ENCODE results near the gene OSBPL5. TPM values are rescaled to one million over a fixed set of nuclear protein-coding genes. Genes with fewer than 3 reads are reported as not detected.

The OSBPL5 gene
- total and polyA plus RNA-seq, 2 donors from 2014 or later = 8.5 to 63.0 TPM

- H3K36me3 ChIP-seq (ENCODE audit: control insufficient read depth in 2 of 3, insufficient read depth in 3 of 3, low read length in 3 of 3) = no peaks in the 10 kb centered on the region
- H3K4me1 ChIP-seq (ENCODE audit: control insufficient read depth in 2 of 3, insufficient read depth in 2 of 3, low read depth in 1 of 3, low read length in 3 of 3) = peaks cover 0 to 11% (median 0%) of the 10 kb centered on the region in 3 donors
- no peaks in the 10 kb centered on the region for H3K27me3 ChIP-seq (ENCODE audit: control insufficient read depth, insufficient read depth, low read length)
- H3K4me3 ChIP-seq (ENCODE audit: low read length in 3 of 3) = no peak overlapping the region
- no peak for FAIRE-seq
- H3K27ac ChIP-seq (ENCODE audit: low read depth in 2 of 2, low read length in 2 of 2) = no peak overlapping the region
- H3K9me3 ChIP-seq (ENCODE audit: control insufficient read depth in 2 of 3, insufficient read depth in 1 of 3, low read length in 3 of 3) = no peaks in the 10 kb centered on the region
- no peak for TF ChIP-seq CTCF (IDR thresholded peaks at IDR 0.05; ENCODE audit: borderline replicate concordance, extremely low read depth, insufficient read depth)
- DNase-seq = peak in 1 of 5 donors; percentile 15
- H3K9ac ChIP-seq (ENCODE audit: low read length in 3 of 3) = no peak overlapping the region
- intact Hi-C loops (cut with DNase I) = no loop called here
Measured at GRCh38 chr11:3052109-3052479, 113.0 kb downstream of the OSBPL5 start.

- Histone ChIP-seq H3K36me3 (ENCODE audit: control insufficient read depth in 2 of 3, insufficient read depth in 3 of 3, low read length in 3 of 3) (no peaks in the 10 kb centered on the region), H3K4me1 (ENCODE audit: control insufficient read depth in 2 of 3, insufficient read depth in 2 of 3, low read depth in 1 of 3, low read length in 3 of 3) (peaks cover 0 to 11% (median 0%) of the 10 kb centered on the region in 3 donors), H3K9ac (ENCODE audit: low read length in 3 of 3) (no peak overlapping the region), H3K27ac (ENCODE audit: low read depth in 2 of 2, low read length in 2 of 2) (no peak overlapping the region), H3K4me3 (ENCODE audit: low read length in 3 of 3) (no peak overlapping the region), H3K27me3 (ENCODE audit: control insufficient read depth, insufficient read depth, low read length) (no peaks in the 10 kb centered on the region), H3K9me3 (ENCODE audit: control insufficient read depth in 2 of 3, insufficient read depth in 1 of 3, low read length in 3 of 3) (no peaks in the 10 kb centered on the region)
- intact Hi-C loops (cut with DNase I) = no loop called here
- FAIRE-seq = no peak
- peak in 1 of 5 donors; percentile 12 for DNase-seq
- no peak for TF ChIP-seq CTCF (IDR thresholded peaks at IDR 0.05; ENCODE audit: borderline replicate concordance, extremely low read depth, insufficient read depth)
Measured at GRCh38 chr11:3051196-3052108, 113.7 kb downstream of the OSBPL5 start.

DNA sequence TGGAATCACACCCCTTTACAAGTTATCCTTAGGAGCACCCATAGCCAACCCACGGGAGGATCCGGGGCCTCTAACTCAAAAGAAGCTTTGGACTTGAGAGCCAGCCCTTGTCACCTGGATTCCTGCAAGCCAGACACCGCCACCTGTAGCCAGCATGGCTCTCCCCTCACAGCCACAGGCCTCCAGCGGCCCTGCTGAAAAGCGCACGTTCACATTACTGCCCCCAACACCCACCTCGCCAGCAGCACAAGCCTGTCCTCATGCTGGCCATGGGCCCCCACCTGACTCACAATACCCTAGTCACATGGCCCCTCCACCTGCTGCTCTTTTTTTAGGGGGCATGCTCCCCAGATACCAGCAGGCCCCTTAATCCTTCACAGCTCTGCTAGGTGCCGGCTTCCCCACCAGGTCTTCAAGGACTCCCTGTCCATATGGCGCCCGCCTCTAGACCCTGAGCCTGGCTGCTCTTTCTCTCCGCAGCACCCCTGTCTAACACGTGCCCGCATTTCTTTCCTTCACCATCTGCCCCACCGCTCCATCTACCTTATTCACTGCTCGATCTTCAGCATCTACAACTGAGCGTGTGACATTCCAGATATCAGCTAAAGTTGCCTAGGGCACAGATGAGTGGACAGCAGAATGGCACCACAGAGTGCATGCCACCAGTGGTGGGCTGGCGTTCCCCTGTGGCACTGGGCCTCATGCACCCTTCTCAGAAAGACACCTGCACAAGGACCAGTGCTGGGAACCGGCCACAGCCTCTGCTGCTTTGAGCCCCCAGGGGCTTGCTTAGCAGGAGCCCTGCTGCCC is 114.5 kb downstream of the OSBPL5 start:
- intact Hi-C loops (cut with DNase I) = no loop called here
- peak in 1 of 5 donors; percentile 65 for DNase-seq
- Histone ChIP-seq H3K9me3 (ENCODE audit: control insufficient read depth in 2 of 3, insufficient read depth in 1 of 3, low read length in 3 of 3) (no peaks in the 10 kb centered on the region), H3K4me3 (ENCODE audit: low read length in 3 of 3) (no peak overlapping the region), H3K4me1 (ENCODE audit: control insufficient read depth in 2 of 3, insufficient read depth in 2 of 3, low read depth in 1 of 3, low read length in 3 of 3) (peaks cover 0 to 8% (median 0%) of the 10 kb centered on the region in 3 donors), H3K27ac (ENCODE audit: low read depth in 2 of 2, low read length in 2 of 2) (no peak overlapping the region), H3K9ac (ENCODE audit: low read length in 3 of 3) (no peak overlapping the region), H3K27me3 (ENCODE audit: control insufficient read depth, insufficient read depth, low read length) (no peaks in the 10 kb centered on the region), H3K36me3 (ENCODE audit: control insufficient read depth in 2 of 3, insufficient read depth in 3 of 3, low read length in 3 of 3) (no peaks in the 10 kb centered on the region)
- no peak for TF ChIP-seq CTCF (IDR thresholded peaks at IDR 0.05; ENCODE audit: borderline replicate concordance, extremely low read depth, insufficient read depth)
- FAIRE-seq = no peak
